GM21528 (cell line): ENCODE data around the gene POLR2J2.
A peak's percentile ranks its signal among the peaks of the same experiment; 100 is the strongest.
"Not testable (repeated sequence)": the region's sequence is repeated elsewhere in the genome, so short reads cannot be mapped to it uniquely, and the experiment has no call there.

Experiments used
- ATAC-seq: cut with Tn5 transposase; IDR thresholded peaks from one replicate; pipeline ENCODE4 v1.9.1; 2021; ENCODE audit warnings: mild to moderate bottlenecking, moderate library complexity; ENCODE audit not compliant: unreplicated experiment, low FRiP score

The POLR2J2 gene

DNA sequence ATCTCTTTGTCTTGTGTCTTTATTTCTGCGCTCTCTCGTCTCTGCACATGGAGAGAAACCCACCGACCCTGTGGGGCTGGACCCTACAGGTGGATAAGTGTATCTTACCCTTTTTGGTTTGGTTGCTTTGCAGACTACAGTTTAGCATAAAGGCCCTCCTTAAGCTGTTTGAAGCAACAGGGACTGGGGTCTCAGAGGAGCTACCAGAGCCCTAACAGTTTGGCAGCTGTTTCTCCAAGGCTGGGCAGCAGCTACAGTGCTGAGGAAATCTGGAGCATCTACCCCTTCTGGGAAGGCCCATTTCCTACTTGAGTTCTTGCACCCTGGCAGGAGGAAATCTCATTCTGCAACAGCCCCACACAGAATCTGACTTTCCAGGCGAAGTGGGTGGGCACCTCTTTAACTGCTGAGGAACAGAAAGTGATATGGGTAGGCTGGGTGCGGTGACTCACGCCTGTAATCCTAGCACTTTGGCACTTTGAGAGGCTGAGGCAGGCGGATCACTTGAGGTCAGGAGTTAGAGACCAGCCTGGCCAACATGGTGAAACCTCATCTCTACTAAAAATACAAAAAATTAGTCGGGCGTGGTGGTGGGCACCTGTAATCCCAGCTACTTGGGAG lies 2.1 kb upstream of the POLR2J2 start:
- ATAC-seq = not testable (repeated sequence)

GRCh38 chr7:102671956-102672307 lies 469 bp upstream of the POLR2J2 start:
- ATAC-seq = peak; percentile 34

DNA sequence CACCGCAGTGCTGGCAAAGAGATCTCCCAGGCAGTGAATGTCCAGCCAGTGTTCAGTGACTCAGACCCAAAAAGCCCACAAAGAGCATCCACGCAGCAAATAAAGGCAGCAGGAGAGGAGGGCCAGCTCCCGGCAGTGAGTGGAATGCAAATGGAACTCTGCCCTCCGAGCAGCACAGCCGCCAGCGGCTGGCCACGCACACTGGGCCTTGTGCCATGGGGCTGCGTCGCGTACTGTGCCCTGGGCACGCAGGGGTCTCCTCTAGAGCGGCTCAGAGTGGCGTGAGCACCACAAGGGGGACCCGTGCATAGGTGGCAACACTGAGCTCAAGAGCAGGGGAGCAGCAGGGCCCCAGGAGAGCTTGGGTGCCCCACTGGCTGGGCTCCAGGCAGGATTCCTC lies 3.9 kb downstream of the POLR2J2 start:
- ATAC-seq = not testable (repeated sequence)

- ATAC-seq = not testable (repeated sequence)
Measured at GRCh38 chr7:102666850-102667249, 4.6 kb downstream of the POLR2J2 start.

GRCh38 chr7:102664765-102665164 lies 6.7 kb downstream of the POLR2J2 start:
- not testable (repeated sequence) for ATAC-seq

DNA sequence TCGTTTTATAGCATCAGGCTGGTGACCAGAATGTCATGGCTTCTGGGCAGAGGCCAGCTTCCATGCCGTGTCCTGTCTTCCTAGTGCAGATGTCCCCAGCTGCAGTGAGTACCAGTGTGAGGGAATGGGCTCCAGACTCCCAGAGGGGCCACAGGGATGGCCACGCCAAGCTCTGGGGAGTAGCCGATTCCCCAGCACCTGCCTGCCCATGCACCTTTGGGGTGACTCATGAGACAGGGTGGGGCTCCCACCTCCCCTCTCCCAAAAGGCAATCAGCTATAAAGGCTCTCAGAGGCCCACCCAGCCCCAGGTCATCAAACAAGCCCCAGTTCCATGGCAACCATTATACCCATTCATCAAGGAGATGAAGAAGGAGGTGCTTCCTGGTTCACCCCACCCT lies 21.5 kb downstream of the POLR2J2 start, which contains the start of gene SPDYE2B:
SPDYE2B (plus strand) TSS at position 396 of the 400 bp plus-strand sequence. CDS start 2,030 bp downstream, outside the sequence.
- ATAC-seq = not testable (repeated sequence)

DNA sequence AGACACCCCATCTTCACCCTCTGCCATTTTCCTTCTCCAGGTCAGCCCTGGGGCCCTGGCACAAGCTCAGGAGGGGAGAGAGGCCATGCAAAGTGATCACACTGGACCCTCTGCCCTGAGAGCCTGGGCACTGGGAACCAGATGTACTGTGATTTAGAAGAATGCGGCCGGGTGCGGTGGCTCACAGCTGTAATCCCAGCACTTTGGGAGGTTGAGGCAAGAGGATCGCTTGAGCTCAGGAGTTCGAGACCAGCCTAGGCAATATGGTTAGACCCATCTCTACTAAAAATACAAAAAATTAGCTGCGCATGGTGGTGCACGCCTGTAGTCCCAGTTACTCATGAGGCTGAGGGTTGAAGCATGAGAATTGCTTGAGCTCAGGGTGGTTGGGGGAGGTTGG lies 23.6 kb downstream of the POLR2J2 start:
- not testable (repeated sequence) for ATAC-seq

- ATAC-seq = not testable (repeated sequence)
Measured at GRCh38 chr7:102643404-102643803, 28.1 kb downstream of the POLR2J2 start.

DNA sequence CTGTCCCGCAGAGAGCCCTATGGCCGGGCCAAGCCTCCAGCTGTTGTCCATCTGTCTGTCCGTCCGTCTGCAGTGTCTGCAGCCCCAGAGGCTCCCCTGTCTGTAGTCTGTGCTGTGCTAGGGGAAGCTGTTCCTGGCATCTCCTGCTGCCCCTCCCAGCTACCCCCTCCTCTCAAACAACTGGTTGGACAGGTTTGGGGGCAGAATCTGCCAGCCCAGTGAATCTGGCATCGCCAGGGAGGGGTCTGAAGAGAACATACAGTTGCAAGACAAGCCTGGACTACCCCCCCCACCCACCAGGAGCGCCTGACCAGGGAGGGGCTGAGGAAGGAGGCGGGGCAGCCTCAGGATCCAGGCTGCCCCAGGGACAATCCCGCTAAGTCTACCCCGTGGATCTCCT lies 28.8 kb downstream of the POLR2J2 start, which contains the start of gene UPK3BL1:
UPK3BL1 (minus strand) TSS at position 101 of the 400 bp plus-strand sequence; CDS start at position 51, 50 bp downstream.
- ATAC-seq = not testable (repeated sequence)

- ATAC-seq = peak; percentile 11
Measured at GRCh38 chr7:102638848-102639247, 32.6 kb downstream of the POLR2J2 start.

- ATAC-seq = not testable (repeated sequence)
Measured at GRCh38 chr7:102636956-102637355, 34.5 kb downstream of the POLR2J2 start.

- not testable (repeated sequence) for ATAC-seq
Measured at GRCh38 chr7:102635354-102635753, 36.1 kb downstream of the POLR2J2 start.

GRCh38 chr7:102634299-102634698 lies 37.2 kb downstream of the POLR2J2 start:
- ATAC-seq = not testable (repeated sequence)

DNA sequence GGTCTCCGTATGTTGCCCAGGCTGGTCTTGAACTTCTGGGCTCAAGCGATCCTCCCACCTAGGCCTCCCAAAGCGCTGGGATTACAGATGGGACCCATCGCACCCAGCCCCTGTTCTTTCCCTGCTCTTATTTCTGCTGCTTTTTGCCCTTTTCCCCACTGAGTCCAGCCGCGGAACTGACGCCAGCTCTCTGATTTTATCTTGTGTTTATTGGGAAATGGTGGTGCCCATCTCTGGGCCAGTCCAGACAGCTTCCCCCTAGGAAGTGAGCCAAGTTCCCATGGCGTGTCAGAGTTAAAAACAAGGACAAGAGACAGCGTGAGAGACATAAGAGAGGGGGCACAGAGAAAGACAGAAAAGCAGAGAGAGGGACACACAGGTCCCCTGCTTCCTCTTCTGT lies 40.8 kb downstream of the POLR2J2 start:
- ATAC-seq = not testable (repeated sequence)

GRCh38 chr7:102627271-102627904 lies 44.1 kb downstream of the POLR2J2 start:
- not testable (repeated sequence) for ATAC-seq

- not testable (repeated sequence) for ATAC-seq
Measured at GRCh38 chr7:102618122-102618521, 53.3 kb downstream of the POLR2J2 start.

DNA sequence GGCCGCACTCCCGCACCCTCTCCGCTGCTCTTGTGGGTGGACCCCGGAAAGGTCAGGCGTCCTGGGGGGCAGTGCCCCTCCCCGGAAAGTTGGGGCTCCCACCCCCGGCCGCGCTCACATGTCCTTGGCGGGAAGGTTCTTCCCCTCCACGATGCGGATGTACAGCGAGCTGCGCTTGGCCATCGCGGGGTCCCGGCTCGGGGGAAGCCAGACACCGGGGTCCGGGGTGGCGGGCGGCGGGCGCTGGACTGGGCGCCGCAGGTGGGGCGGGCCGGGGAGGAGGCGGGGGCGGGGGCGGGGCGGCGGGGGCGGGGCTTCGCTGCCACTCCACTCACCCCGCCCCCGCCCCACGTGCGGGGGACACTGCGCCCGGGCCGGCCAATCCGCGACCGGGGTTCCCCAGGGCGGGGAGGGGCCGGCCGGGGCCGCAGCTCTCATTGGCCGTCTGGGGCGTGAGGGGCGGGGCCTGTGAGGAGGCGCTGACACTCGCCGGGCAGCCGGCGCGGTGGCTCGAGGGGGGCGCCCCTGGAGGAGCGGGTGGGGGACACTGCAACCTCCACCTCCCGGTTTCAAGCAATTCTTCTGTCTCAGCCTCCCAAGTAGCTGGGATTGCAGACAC lies 54.8 kb downstream of the POLR2J2 start, which contains the start of gene RASA4:
RASA4 (minus strand) TSS at position 250 of the 619 bp plus-strand sequence; CDS start at position 183, 67 bp downstream.
- ATAC-seq = peak; percentile 54
